ENCODE measurements around the gene EPN1. TPM values are rescaled to one million over a fixed set of nuclear protein-coding genes. Genes with fewer than 3 reads are reported as not detected.
A peak's percentile ranks its signal among the peaks of the same experiment; 100 is the strongest.

EPN1 gene
- total and polyA plus RNA-seq, 3 experiments from 2014 or later: 20.2 to 40.2 (median 39.0) TPM

DNA sequence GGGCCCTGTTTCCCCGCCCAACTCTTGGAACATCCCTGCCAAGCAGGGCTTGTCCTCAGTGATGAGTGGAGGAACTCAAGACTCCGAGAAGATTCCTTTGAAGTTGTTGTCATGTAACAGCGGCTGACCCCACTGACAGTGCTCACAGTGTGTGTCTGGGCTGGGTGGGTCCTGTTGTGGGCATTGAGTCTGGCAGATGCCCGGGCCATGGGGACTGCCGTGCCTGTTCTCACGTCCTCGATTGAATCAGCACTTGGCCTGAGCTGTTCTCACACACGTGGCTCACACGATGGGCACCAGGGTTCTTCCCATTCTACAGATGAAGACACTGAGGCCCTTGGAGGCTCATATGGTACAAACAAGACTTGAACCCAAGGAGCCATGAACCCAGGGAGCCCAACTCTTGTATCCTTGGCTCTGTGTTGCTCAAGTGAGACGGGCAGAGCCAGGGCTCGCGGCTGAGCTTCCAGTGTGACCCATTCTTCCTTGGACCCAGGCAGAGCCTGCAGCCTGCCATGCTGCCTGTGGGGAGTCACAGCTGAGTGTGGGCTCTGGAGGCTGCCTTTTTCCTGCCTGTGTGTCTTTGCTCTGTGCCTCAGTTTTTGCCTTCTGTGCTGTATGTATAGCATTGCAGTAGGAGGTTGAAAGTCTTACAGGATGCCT is 8.6 kb upstream of the EPN1 start:
- peaks cover 23 to 76% (median 24%) of the 10 kb centered on the region in 3 donors for H3K4me1 Mint-ChIP-seq

DNA sequence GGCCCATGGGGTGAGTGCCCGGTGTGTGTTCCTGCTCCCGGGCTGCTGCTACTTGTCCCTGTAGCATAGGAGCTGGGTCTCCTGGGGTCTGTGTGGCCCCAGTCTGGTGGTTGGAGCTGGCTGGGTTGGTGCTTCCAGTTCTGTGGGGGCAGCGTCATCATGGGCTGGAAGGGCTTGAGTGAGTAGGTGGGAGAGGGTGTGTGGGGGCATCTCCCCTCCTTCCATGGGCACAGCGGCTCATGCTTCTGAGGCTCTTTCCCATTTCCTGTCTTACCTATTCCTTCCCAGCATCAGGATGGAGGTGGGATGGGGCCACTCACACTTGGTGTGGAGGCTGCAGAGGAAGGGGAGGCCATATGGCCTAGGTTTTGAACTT is 8.0 kb upstream of the EPN1 start:
- peaks cover 9 to 88% (median 14%) of the 10 kb centered on the region in 3 donors for H3K36me3 Mint-ChIP-seq
- ChIA-PET CTCF (interaction anchor here (2.9 kb wide), 1 partner anchor 13 kb away, joined by 12 read pairs; the partner anchor contains the start of gene U2AF2), POLR2A (no interaction called here)

More for the DNA sequence above, 8.6 kb upstream of the EPN1 start:
- ChIA-PET POLR2A (no interaction called here), CTCF (interaction anchor here (2.9 kb wide), 1 partner anchor 13 kb away, joined by 12 read pairs; the partner anchor contains the start of gene U2AF2)
- Histone ChIP-seq H3K27ac (ENCODE audit: low read depth, low read length) (no peak overlapping the region), H3K9me3 (ENCODE audit: low read length) (no peaks in the 10 kb centered on the region), H3K27me3 (ENCODE audit: insufficient read depth, low read length, poor library complexity, severe bottlenecking) (no peaks in the 10 kb centered on the region), H3K4me1 (ENCODE audit: insufficient read depth, low read length) (peaks cover 16% of the 10 kb centered on the region), H3K36me3 (ENCODE audit: insufficient read depth, low read length) (peaks cover 80% of the 10 kb centered on the region), H3K4me3 (ENCODE audit: low read length) (no peak overlapping the region)
- Mint-ChIP-seq H3K27ac (peak overlapping the region in 2 of 8 donors; percentile 10 to 58), H3K4me3 (no peak overlapping the region), H3K27me3 (peaks cover 0 to 1% of the 10 kb centered on the region in 2 donors), H3K36me3 (peaks cover 9 to 90% (median 18%) of the 10 kb centered on the region in 3 donors), H3K9me3 (no peaks in the 10 kb centered on the region)
- DNase-seq: no peak

DNA sequence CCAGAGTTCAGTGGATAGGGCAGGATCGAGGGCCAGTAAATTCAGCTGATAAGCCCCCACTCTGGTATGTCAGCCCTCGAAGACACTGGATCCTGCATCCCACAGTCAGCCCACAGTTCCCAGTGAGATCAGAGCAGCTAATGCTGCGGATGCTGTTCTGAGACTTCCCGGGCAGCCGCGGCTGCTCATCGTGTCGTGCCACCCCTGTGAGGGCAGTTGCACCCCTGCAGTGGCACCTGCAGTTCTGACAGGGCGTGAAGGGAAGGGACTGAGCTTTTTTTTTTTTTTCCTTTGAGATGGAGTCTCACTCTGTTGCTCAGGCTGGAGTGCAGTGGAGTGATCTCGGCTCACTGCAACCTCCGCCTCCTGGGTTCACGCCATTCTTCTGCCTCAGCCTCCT is 7.5 kb upstream of the EPN1 start:
- Mint-ChIP-seq H3K4me1 (peaks cover 23 to 76% (median 24%) of the 10 kb centered on the region in 3 donors), H3K9me3 (no peaks in the 10 kb centered on the region), H3K27ac (peak overlapping the region in 4 of 8 donors; percentile 23 to 79 (median 42)), H3K4me3 (no peak overlapping the region), H3K27me3 (peaks cover 0 to 1% of the 10 kb centered on the region in 2 donors), H3K36me3 (peaks cover 8 to 89% (median 12%) of the 10 kb centered on the region in 3 donors)
- Histone ChIP-seq H3K36me3 (ENCODE audit: insufficient read depth, low read length) (peaks cover 71% of the 10 kb centered on the region), H3K27me3 (ENCODE audit: insufficient read depth, low read length, poor library complexity, severe bottlenecking) (no peaks in the 10 kb centered on the region), H3K9me3 (ENCODE audit: low read length) (no peaks in the 10 kb centered on the region), H3K27ac (ENCODE audit: low read depth, low read length) (no peak overlapping the region), H3K4me3 (ENCODE audit: low read length) (no peak overlapping the region), H3K4me1 (ENCODE audit: insufficient read depth, low read length) (peaks cover 16% of the 10 kb centered on the region)
- DNase-seq: no peak
- ChIA-PET POLR2A (no interaction called here), CTCF (interaction anchor here (2.9 kb wide), 1 partner anchor 14 kb away, joined by 12 read pairs; the partner anchor contains the start of gene U2AF2)

More for the DNA sequence above, 8.0 kb upstream of the EPN1 start:
- peaks cover 0 to 1% of the 10 kb centered on the region in 2 donors for H3K27me3 Mint-ChIP-seq
- Histone ChIP-seq H3K36me3 (ENCODE audit: insufficient read depth, low read length) (peaks cover 75% of the 10 kb centered on the region), H3K27ac (ENCODE audit: low read depth, low read length) (no peak overlapping the region), H3K4me3 (ENCODE audit: low read length) (no peak overlapping the region), H3K9me3 (ENCODE audit: low read length) (no peaks in the 10 kb centered on the region), H3K27me3 (ENCODE audit: insufficient read depth, low read length, poor library complexity, severe bottlenecking) (no peaks in the 10 kb centered on the region), H3K4me1 (ENCODE audit: insufficient read depth, low read length) (peaks cover 16% of the 10 kb centered on the region)
- H3K9me3 Mint-ChIP-seq: no peaks in the 10 kb centered on the region
- peaks cover 21 to 73% (median 21%) of the 10 kb centered on the region in 3 donors for H3K4me1 Mint-ChIP-seq
- peak overlapping the region in 1 of 7 donors; percentile 51 for H3K4me3 Mint-ChIP-seq
- no peak for DNase-seq
- H3K27ac Mint-ChIP-seq: peak overlapping the region in 2 of 8 donors; percentile 54 to 75

DNA sequence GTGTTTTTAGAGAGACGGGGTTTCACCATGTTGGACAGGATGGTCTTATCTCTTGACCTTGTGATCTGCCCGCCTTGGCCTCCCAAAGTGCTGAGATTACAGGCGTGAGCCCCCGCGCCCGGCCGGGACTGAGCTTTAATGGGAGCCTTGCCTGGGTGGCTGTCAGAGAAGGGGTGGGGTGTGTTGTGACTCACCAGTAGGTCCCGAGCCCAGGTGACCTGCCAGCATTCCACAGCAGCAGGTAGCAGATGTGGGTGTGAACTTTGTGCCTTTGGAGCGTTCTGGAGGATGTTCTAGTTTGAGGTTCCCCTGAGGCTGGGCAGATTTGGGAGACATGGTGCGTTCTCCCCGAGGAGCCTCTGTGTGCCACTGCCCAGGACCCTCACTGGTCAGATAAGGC is 7.1 kb upstream of the EPN1 start:
- H3K27me3 ChIP-seq (ENCODE audit: insufficient read depth, low read length, poor library complexity, severe bottlenecking): no peaks in the 10 kb centered on the region
- DNase-seq: no peak
- Mint-ChIP-seq H3K4me1 (peaks cover 19 to 72% (median 21%) of the 10 kb centered on the region in 3 donors), H3K4me3 (no peak overlapping the region), H3K27ac (peak overlapping the region in 3 of 8 donors; percentile 23 to 79 (median 48)), H3K36me3 (peaks cover 4 to 85% (median 8%) of the 10 kb centered on the region in 3 donors), H3K27me3 (peaks cover 0 to 1% of the 10 kb centered on the region in 2 donors), H3K9me3 (no peaks in the 10 kb centered on the region)
- ChIA-PET POLR2A (no interaction called here), CTCF (interaction anchor here (1.1 to 2.9 kb wide), 2 partner anchors 9 to 14 kb away, joined by 3 to 12 read pairs; partner anchors contain the start of gene U2AF2)
- H3K4me3 ChIP-seq (ENCODE audit: low read length): no peak overlapping the region
- peaks cover 67% of the 10 kb centered on the region for H3K36me3 ChIP-seq (ENCODE audit: insufficient read depth, low read length)
- peaks cover 16% of the 10 kb centered on the region for H3K4me1 ChIP-seq (ENCODE audit: insufficient read depth, low read length)
- H3K9me3 ChIP-seq (ENCODE audit: low read length): no peaks in the 10 kb centered on the region
- no peak overlapping the region for H3K27ac ChIP-seq (ENCODE audit: low read depth, low read length)

DNA sequence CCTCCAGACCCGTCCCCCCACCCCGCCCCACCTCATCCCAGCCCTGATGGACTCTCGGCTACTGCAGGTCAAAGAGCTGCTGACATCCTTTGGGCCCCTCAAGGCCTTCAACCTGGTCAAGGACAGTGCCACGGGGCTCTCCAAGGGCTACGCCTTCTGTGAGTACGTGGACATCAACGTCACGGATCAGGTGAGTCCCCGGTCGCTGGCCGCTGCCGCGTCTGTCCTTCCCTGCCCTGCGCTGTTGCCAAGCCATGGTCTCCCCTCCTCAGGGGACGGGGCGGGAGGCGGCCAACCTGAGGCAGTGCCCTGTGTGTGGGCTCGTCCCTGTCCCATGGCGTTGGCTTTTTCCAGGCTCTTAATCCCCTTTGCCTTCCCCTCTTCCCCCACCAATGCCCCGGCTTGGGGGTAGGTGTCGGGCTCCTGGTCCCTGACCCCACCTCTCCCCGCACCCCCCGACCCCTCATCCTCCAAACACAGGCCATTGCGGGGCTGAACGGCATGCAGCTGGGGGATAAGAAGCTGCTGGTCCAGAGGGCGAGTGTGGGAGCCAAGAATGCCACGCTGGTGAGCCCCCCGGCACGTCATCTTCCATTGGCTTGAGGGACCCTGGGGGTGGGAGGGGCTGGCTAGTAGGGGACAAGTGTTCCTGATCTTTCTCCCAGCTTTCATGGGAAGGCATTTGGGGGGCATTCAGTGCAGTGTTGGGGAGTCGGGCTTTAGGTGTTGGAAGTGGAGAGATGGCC is 6.2 kb upstream of the EPN1 start:
- peaks cover 14 to 71% (median 15%) of the 10 kb centered on the region in 3 donors for H3K4me1 Mint-ChIP-seq
- peaks cover 66% of the 10 kb centered on the region for H3K36me3 ChIP-seq (ENCODE audit: insufficient read depth, low read length)
- H3K9me3 ChIP-seq (ENCODE audit: low read length): no peaks in the 10 kb centered on the region
- H3K27me3 ChIP-seq (ENCODE audit: insufficient read depth, low read length, poor library complexity, severe bottlenecking): no peaks in the 10 kb centered on the region
- peak overlapping the region in 2 of 8 donors; percentile 19 to 50 for H3K27ac Mint-ChIP-seq
- no peak overlapping the region for H3K27ac ChIP-seq (ENCODE audit: low read depth, low read length)
- DNase-seq: no peak
- H3K36me3 Mint-ChIP-seq: peaks cover 0 to 85% (median 8%) of the 10 kb centered on the region in 3 donors
- no peak overlapping the region for H3K4me3 ChIP-seq (ENCODE audit: low read length)
- H3K27me3 Mint-ChIP-seq: peaks cover 0 to 4% of the 10 kb centered on the region in 2 donors
- peaks cover 16% of the 10 kb centered on the region for H3K4me1 ChIP-seq (ENCODE audit: insufficient read depth, low read length)
- no peaks in the 10 kb centered on the region for H3K9me3 Mint-ChIP-seq
- CTCF ChIA-PET: interaction anchor here (1.1 kb wide), 1 partner anchor 10 kb away, joined by 3 read pairs; no protein-coding TSS in a partner anchor
- POLR2A ChIA-PET: no interaction called here
- H3K4me3 Mint-ChIP-seq: no peak overlapping the region

DNA sequence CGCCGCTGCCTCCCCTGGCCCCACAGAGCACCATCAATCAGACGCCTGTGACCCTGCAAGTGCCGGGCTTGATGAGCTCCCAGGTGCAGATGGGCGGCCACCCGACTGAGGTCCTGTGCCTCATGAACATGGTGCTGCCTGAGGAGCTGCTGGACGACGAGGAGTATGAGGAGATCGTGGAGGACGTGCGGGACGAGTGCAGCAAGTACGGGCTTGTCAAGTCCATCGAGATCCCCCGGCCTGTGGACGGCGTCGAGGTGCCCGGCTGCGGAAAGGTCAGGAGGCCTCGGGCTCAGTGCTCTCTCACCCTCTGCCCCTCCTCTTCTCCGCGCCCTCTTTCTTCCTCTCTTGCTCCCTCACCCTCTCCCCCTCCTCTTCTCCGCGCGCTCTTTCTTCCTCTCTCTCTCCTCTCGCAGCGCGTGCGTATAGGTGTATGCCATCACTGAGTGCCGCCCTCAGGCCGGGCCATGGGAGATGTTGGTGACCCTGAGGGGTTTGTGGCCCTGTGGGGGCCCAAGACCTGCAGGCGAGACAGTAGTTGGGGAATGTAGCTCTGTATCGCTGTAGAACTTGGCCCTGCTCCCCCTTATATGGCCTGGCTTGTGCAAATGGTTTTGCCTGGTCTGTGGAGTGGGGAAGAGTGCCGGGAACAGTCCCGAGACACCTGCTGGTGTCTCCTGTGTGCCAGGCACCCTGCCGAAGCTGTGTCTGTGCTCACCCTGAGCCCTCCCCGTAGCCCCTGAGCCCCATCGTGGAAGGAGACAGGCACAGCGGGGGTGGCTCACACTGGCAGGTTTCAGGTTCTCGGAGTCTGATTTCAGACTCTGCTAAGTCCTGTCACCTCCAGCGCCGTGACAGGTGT is 5.4 kb upstream of the EPN1 start:
- Histone ChIP-seq H3K27ac (ENCODE audit: low read depth, low read length) (no peak overlapping the region), H3K4me3 (ENCODE audit: low read length) (no peak overlapping the region), H3K27me3 (ENCODE audit: insufficient read depth, low read length, poor library complexity, severe bottlenecking) (no peaks in the 10 kb centered on the region), H3K36me3 (ENCODE audit: insufficient read depth, low read length) (peaks cover 58% of the 10 kb centered on the region), H3K4me1 (ENCODE audit: insufficient read depth, low read length) (peaks cover 20% of the 10 kb centered on the region), H3K9me3 (ENCODE audit: low read length) (no peaks in the 10 kb centered on the region)
- Mint-ChIP-seq H3K4me3 (no peak overlapping the region), H3K27me3 (peaks cover 0 to 3% of the 10 kb centered on the region in 2 donors), H3K27ac (peak overlapping the region in 3 of 8 donors; percentile 11 to 50 (median 42)), H3K9me3 (no peaks in the 10 kb centered on the region), H3K36me3 (peaks cover 0 to 81% (median 8%) of the 10 kb centered on the region in 3 donors), H3K4me1 (peaks cover 15 to 70% (median 19%) of the 10 kb centered on the region in 3 donors)
- CTCF ChIA-PET: no interaction called here
- POLR2A ChIA-PET: no interaction called here
- no peak for DNase-seq

DNA sequence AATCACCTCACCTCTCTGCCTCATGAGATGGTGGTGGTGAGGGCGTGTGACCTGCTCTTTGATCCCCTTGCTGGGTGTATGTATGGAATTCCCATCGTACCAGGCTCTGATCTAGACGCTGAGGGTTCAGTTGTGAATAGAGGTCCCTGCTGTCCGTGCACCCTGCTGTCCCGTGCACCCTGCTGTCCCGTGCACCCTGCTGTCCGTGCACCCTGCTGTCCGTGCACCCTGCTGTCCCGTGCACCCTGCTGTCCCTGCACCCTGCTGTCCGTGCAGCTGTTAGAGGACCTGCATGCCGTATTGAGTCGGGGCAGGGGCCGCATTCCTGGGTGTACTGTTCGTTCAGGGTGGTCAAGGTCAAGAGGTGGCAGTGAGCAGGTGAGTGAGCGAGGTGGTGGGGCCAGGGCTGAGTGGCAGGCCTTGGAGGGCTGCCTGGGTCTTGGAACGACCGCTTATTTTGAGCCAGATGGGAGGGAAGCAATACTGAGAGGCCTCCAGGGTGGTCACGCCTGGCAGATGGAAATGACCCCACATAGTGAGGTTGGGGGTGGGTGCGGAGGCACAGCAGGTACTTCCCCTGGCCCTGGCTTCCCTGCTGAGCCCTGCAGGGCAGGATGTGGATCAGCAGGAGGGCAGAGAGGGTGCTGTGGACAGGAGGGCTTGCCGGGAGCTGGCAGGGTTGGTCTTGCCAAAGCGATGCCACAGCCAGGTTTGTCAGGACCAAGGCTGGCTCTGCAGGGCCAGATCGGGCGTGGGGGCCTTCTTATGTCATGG is 4.6 kb upstream of the EPN1 start:
- no peaks in the 10 kb centered on the region for H3K9me3 ChIP-seq (ENCODE audit: low read length)
- POLR2A ChIA-PET: interaction anchor here (1.0 kb wide), 1 partner anchor 16 kb away, joined by 3 read pairs; no protein-coding TSS in a partner anchor
- peak overlapping the region in 5 of 8 donors; percentile 55 to 90 (median 74) for H3K27ac Mint-ChIP-seq
- peaks cover 0 to 3% of the 10 kb centered on the region in 2 donors for H3K27me3 Mint-ChIP-seq
- no peak overlapping the region for H3K27ac ChIP-seq (ENCODE audit: low read depth, low read length)
- CTCF ChIA-PET: interaction anchor here (0.9 to 1.9 kb wide), 3 partner anchors 13 to 38 kb away, joined by 3 to 10 read pairs (median 9); no protein-coding TSS in a partner anchor
- no peaks in the 10 kb centered on the region for H3K9me3 Mint-ChIP-seq
- no peaks in the 10 kb centered on the region for H3K27me3 ChIP-seq (ENCODE audit: insufficient read depth, low read length, poor library complexity, severe bottlenecking)
- no peak overlapping the region for H3K4me3 ChIP-seq (ENCODE audit: low read length)
- peaks cover 0 to 78% (median 8%) of the 10 kb centered on the region in 3 donors for H3K36me3 Mint-ChIP-seq
- H3K4me1 Mint-ChIP-seq: peaks cover 17 to 69% (median 21%) of the 10 kb centered on the region in 3 donors
- H3K4me1 ChIP-seq (ENCODE audit: insufficient read depth, low read length): peaks cover 20% of the 10 kb centered on the region
- H3K36me3 ChIP-seq (ENCODE audit: insufficient read depth, low read length): peaks cover 58% of the 10 kb centered on the region
- DNase-seq: peak in 1 of 5 donors; percentile 58
- no peak overlapping the region for H3K4me3 Mint-ChIP-seq

All from CD8-positive, alpha-beta memory T cell (primary cell).